Fibroblast of lung (primary cell): Measurements from ENCODE around the gene CERS6.

ENCODE experiments used
- EZH2 ChIP-seq: IDR thresholded peaks from 2 replicates; pipeline ENCODE4 v1.5.1; 2012; ENCODE audit warnings: low read length, control low read depth, mild to moderate bottlenecking; ENCODE audit errors: missing control alignments
- TF ChIP-seq, protein P1 (sequence below), 2 donors: IDR thresholded peaks in 1 of 2; conservative IDR thresholded peaks in 1 of 2; 1 replicate in 1 of 2; 2 replicates in 1 of 2; pipeline ENCODE4 v1.5.1; 2011 to 2012; ENCODE audit warnings: low read length in 2 of 2, control low read depth in 1 of 2, inconsistent platforms in 1 of 2, low read depth in 1 of 2, mild to moderate bottlenecking in 1 of 2

DNA sequence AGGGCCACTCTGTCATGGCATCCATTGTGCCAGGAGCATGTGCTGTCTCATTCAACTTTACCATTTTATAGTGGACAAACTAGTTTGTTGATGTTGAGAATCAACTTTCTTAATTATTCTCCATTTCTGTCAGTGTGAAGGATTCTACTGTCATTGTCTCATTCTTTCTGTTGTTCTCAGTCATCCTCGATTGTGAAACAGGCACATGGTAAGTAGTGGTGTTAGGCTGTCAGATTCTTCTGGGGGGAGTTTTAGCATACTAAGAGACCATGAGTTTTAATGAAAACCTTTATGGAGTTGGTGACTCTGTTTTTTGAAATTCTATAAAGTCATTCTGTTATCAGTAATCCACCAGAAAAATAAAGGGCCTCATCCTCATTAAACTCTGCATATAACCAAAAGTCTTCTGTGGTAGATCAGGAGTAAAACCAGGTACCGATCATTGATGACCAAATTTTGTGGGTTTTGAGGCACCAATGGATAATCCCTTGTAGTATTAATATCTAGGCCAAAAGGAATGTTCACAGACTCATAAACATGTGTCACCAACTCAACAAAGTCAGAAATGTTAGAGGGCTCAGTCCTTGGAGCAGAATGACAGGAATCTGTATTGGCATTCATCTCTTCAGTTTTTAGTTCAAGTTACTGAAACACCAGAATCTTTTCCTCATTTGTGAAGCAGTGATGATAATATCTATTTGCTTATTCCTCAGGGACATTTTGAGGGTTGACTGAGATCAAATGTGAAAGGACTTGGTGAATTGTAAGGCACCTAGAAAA lies 73.2 kb downstream of the CERS6 start:
- TF ChIP-seq, protein P1, sequence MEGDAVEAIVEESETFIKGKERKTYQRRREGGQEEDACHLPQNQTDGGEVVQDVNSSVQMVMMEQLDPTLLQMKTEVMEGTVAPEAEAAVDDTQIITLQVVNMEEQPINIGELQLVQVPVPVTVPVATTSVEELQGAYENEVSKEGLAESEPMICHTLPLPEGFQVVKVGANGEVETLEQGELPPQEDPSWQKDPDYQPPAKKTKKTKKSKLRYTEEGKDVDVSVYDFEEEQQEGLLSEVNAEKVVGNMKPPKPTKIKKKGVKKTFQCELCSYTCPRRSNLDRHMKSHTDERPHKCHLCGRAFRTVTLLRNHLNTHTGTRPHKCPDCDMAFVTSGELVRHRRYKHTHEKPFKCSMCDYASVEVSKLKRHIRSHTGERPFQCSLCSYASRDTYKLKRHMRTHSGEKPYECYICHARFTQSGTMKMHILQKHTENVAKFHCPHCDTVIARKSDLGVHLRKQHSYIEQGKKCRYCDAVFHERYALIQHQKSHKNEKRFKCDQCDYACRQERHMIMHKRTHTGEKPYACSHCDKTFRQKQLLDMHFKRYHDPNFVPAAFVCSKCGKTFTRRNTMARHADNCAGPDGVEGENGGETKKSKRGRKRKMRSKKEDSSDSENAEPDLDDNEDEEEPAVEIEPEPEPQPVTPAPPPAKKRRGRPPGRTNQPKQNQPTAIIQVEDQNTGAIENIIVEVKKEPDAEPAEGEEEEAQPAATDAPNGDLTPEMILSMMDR (conservative IDR thresholded peaks at IDR 0.05 in 1 of 2, IDR thresholded peaks at IDR 0.05 in 1 of 2; ENCODE audit: low read depth in 1 of 2, low read length in 2 of 2), result no peak
- TF ChIP-seq EZH2, result no peak
